Mesothelial cell of epicardium (in vitro differentiated cells): Measurements from ENCODE around the gene TMEM150A. TPM values are rescaled to one million over a fixed set of nuclear protein-coding genes. Genes with fewer than 3 reads are reported as not detected.

ENCODE experiments used
- DNase-seq, 2 experiments: peaks; one replicate each; pipeline ENCODE4 v3.0.0; 2021; ENCODE audit warnings: low spot score in 2 of 2; ENCODE audit not compliant: unreplicated experiment in 2 of 2
- H3K27ac Mint-ChIP-seq: 2 replicates; pipeline ENCODE4 v1.8.0; 2021; ENCODE audit warnings: mixed read lengths
- H3K27me3 Mint-ChIP-seq: 2 replicates; pipeline ENCODE4 v1.8.0; 2021; ENCODE audit warnings: low read depth, mixed read lengths
- H3K36me3 Mint-ChIP-seq: 2 replicates; pipeline ENCODE4 v1.8.0; 2021; ENCODE audit warnings: mixed read lengths
- H3K4me1 Mint-ChIP-seq: 2 replicates; pipeline ENCODE4 v1.8.0; 2021; ENCODE audit warnings: mixed read lengths
- H3K4me3 Mint-ChIP-seq: 2 replicates; pipeline ENCODE4 v1.8.0; 2021; ENCODE audit warnings: mild to moderate bottlenecking, moderate library complexity, mixed read lengths
- H3K9me3 Mint-ChIP-seq: 2 replicates; pipeline ENCODE4 v1.8.0; 2021; ENCODE audit warnings: mixed read lengths
- total RNA-seq: library from RNA; stranded (reverse); gene quantifications from 3 replicates; pipeline ENCODE4 v1.2.1, GENCODE V29; 2021
- TF ChIP-seq, protein P1 (sequence below): fragments of 200-600 bp; sonication (generic); IDR thresholded peaks from one replicate; pipeline ENCODE4 v1.5.0; 2021; ENCODE audit warnings: antibody characterized with exemption; ENCODE audit not compliant: unreplicated experiment

Gene TMEM150A
- total RNA-seq, 1 donor from 2014 or later: 13.5 TPM

GRCh38 chr2:85648619-85649018 is 46.1 kb upstream of the TMEM150A start:
- Mint-ChIP-seq H3K9me3 (no peaks in the 10 kb centered on the region), H3K27me3 (no peaks in the 10 kb centered on the region), H3K36me3 (peaks cover 43% of the 10 kb centered on the region), H3K4me3 (no peak overlapping the region), H3K4me1 (no peaks in the 10 kb centered on the region), H3K27ac (peak overlapping the region; percentile 8)
- TF ChIP-seq, protein P1, sequence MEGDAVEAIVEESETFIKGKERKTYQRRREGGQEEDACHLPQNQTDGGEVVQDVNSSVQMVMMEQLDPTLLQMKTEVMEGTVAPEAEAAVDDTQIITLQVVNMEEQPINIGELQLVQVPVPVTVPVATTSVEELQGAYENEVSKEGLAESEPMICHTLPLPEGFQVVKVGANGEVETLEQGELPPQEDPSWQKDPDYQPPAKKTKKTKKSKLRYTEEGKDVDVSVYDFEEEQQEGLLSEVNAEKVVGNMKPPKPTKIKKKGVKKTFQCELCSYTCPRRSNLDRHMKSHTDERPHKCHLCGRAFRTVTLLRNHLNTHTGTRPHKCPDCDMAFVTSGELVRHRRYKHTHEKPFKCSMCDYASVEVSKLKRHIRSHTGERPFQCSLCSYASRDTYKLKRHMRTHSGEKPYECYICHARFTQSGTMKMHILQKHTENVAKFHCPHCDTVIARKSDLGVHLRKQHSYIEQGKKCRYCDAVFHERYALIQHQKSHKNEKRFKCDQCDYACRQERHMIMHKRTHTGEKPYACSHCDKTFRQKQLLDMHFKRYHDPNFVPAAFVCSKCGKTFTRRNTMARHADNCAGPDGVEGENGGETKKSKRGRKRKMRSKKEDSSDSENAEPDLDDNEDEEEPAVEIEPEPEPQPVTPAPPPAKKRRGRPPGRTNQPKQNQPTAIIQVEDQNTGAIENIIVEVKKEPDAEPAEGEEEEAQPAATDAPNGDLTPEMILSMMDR: peak; percentile 58
- DNase-seq: no peak

- Mint-ChIP-seq H3K4me3 (no peak overlapping the region), H3K36me3 (peaks cover 40% of the 10 kb centered on the region), H3K27ac (no peak overlapping the region), H3K9me3 (no peaks in the 10 kb centered on the region), H3K27me3 (no peaks in the 10 kb centered on the region), H3K4me1 (no peaks in the 10 kb centered on the region)
- no peak for DNase-seq
- TF ChIP-seq, protein P1: no peak
These were observed 45.5 kb upstream of the TMEM150A start for GRCh38 chr2:85647823-85648526.

- H3K9me3 Mint-ChIP-seq: no peaks in the 10 kb centered on the region
- no peak for DNase-seq
- no peak overlapping the region for H3K4me3 Mint-ChIP-seq
- H3K27ac Mint-ChIP-seq: no peak overlapping the region
- H3K27me3 Mint-ChIP-seq: no peaks in the 10 kb centered on the region
- peaks cover 44% of the 10 kb centered on the region for H3K36me3 Mint-ChIP-seq
- no peaks in the 10 kb centered on the region for H3K4me1 Mint-ChIP-seq
- TF ChIP-seq, protein P1: no peak
These were observed 43.7 kb upstream of the TMEM150A start for GRCh38 chr2:85646166-85646565.

DNA sequence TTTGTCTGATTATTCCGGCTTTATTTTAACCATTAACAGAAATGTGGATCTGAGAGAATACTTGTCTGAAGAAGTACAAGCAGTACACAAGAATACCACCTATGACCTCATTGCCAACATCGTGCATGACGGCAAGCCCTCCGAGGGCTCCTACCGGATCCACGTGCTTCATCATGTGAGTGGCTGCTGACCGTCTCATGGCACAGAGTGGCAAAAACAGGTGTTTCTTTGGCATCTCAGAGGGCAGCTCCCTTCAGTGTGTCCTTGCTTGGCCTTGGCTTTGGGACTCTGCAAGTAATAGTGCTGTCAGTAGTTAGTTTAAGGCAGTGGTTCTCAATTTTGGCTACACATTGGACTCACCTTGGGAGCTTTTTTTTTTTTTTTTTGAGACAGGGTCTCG is 42.4 kb upstream of the TMEM150A start:
- Mint-ChIP-seq H3K4me3 (no peak overlapping the region), H3K27ac (no peak overlapping the region), H3K27me3 (no peaks in the 10 kb centered on the region), H3K9me3 (no peaks in the 10 kb centered on the region), H3K36me3 (peaks cover 49% of the 10 kb centered on the region), H3K4me1 (no peaks in the 10 kb centered on the region)
- no peak for DNase-seq
- TF ChIP-seq, protein P1: no peak

DNA sequence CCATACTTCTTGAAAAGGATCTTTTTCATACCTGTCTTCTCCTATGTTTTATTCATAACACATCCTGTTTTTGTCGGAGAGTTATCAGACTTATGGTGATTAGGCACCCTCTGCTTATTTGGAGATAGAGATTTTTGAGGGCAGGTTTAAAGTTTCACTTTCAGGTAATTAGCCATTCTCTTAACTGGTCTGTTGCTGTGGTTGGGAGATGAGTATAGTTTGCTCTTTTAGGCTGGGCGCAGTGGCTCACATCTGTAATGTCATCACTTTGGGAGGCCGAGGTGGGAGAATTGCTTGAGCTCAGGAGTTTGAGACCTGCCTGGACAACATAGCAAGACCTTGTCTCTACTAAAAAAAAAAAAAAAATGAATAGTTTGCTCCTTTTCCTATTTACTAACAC is 40.2 kb upstream of the TMEM150A start:
- Mint-ChIP-seq H3K36me3 (peaks cover 41% of the 10 kb centered on the region), H3K27me3 (no peaks in the 10 kb centered on the region), H3K27ac (no peak overlapping the region), H3K9me3 (no peaks in the 10 kb centered on the region), H3K4me1 (no peaks in the 10 kb centered on the region), H3K4me3 (no peak overlapping the region)
- no peak for DNase-seq
- TF ChIP-seq, protein P1: no peak
